Skeletal muscle satellite cell (primary cell): ENCODE measurements around the gene ITPK1.

Experiments used
- H3K27me3 ChIP-seq: 2 replicates; pipeline ENCODE4 v1.7.0; 2013; ENCODE audit warnings: low read length; ENCODE audit not compliant: control insufficient read depth, insufficient read depth
- H3K36me3 ChIP-seq: 2 replicates; pipeline ENCODE4 v1.7.0; 2013; ENCODE audit warnings: mild to moderate bottlenecking, control low read depth, low read length; ENCODE audit not compliant: insufficient read depth
- H3K4me1 ChIP-seq: 2 replicates; pipeline ENCODE4 v1.7.0; 2013; ENCODE audit warnings: low read length; ENCODE audit not compliant: control insufficient read depth, insufficient read depth
- H3K4me2 ChIP-seq: 2 replicates; pipeline ENCODE4 v1.7.0; 2013; ENCODE audit warnings: mild to moderate bottlenecking, low read length
- H3K4me3 ChIP-seq: 2 replicates; pipeline ENCODE4 v1.7.0; 2013; ENCODE audit warnings: low read length
- H3K9ac ChIP-seq: 2 replicates; pipeline ENCODE4 v1.7.0; 2013; ENCODE audit warnings: mild to moderate bottlenecking, low read depth, low read length, moderate library complexity
- H3K9me3 ChIP-seq: replicated peaks from 2 replicates; pipeline ENCODE4 v1.7.0; 2013; ENCODE audit warnings: mild to moderate bottlenecking, control low read depth, low read length

The ITPK1 gene

GRCh38 chr14:92914087-92914656, 201.6 kb downstream of the ITPK1 start:
- Histone ChIP-seq H3K9me3 (no peaks in the 10 kb centered on the region), H3K9ac (no peak overlapping the region), H3K27me3 (peaks cover 9% of the 10 kb centered on the region), H3K4me2 (no peak overlapping the region), H3K4me1 (no peaks in the 10 kb centered on the region), H3K36me3 (no peaks in the 10 kb centered on the region), H3K4me3 (no peak overlapping the region)

- Histone ChIP-seq H3K9ac (no peak overlapping the region), H3K4me3 (no peak overlapping the region), H3K36me3 (no peaks in the 10 kb centered on the region), H3K9me3 (no peaks in the 10 kb centered on the region), H3K27me3 (peaks cover 42% of the 10 kb centered on the region), H3K4me1 (no peaks in the 10 kb centered on the region), H3K4me2 (no peak overlapping the region)
These were observed 208.3 kb downstream of the ITPK1 start for GRCh38 chr14:92907316-92907911.

- H3K9me3 ChIP-seq: no peaks in the 10 kb centered on the region
- H3K9ac ChIP-seq: no peak overlapping the region
- H3K4me3 ChIP-seq: no peak overlapping the region
- H3K36me3 ChIP-seq: no peaks in the 10 kb centered on the region
- H3K4me2 ChIP-seq: no peak overlapping the region
- no peaks in the 10 kb centered on the region for H3K4me1 ChIP-seq
- peaks cover 46% of the 10 kb centered on the region for H3K27me3 ChIP-seq
These were observed 208.9 kb downstream of the ITPK1 start for GRCh38 chr14:92906823-92907222.

GRCh38 chr14:92906420-92906819, 209.3 kb downstream of the ITPK1 start:
- H3K9ac ChIP-seq: no peak overlapping the region
- no peak overlapping the region for H3K4me3 ChIP-seq
- H3K36me3 ChIP-seq: no peaks in the 10 kb centered on the region
- no peaks in the 10 kb centered on the region for H3K4me1 ChIP-seq
- peaks cover 46% of the 10 kb centered on the region for H3K27me3 ChIP-seq
- no peaks in the 10 kb centered on the region for H3K9me3 ChIP-seq
- H3K4me2 ChIP-seq: no peak overlapping the region

GRCh38 chr14:92905667-92906066, 210.1 kb downstream of the ITPK1 start:
- peaks cover 50% of the 10 kb centered on the region for H3K27me3 ChIP-seq
- H3K9me3 ChIP-seq: no peaks in the 10 kb centered on the region
- H3K36me3 ChIP-seq: no peaks in the 10 kb centered on the region
- H3K4me2 ChIP-seq: no peak overlapping the region
- H3K4me1 ChIP-seq: no peaks in the 10 kb centered on the region
- no peak overlapping the region for H3K9ac ChIP-seq
- no peak overlapping the region for H3K4me3 ChIP-seq

- H3K9ac ChIP-seq: no peak overlapping the region
- no peaks in the 10 kb centered on the region for H3K4me1 ChIP-seq
- H3K4me3 ChIP-seq: no peak overlapping the region
- H3K9me3 ChIP-seq: no peaks in the 10 kb centered on the region
- H3K36me3 ChIP-seq: no peaks in the 10 kb centered on the region
- no peak overlapping the region for H3K4me2 ChIP-seq
- peaks cover 52% of the 10 kb centered on the region for H3K27me3 ChIP-seq
These were observed 212.4 kb downstream of the ITPK1 start for GRCh38 chr14:92903359-92903758.

GRCh38 chr14:92902726-92903125, 213.0 kb downstream of the ITPK1 start:
- H3K9me3 ChIP-seq: no peaks in the 10 kb centered on the region
- no peaks in the 10 kb centered on the region for H3K4me1 ChIP-seq
- peaks cover 52% of the 10 kb centered on the region for H3K27me3 ChIP-seq
- no peaks in the 10 kb centered on the region for H3K36me3 ChIP-seq
- no peak overlapping the region for H3K9ac ChIP-seq
- H3K4me3 ChIP-seq: no peak overlapping the region
- no peak overlapping the region for H3K4me2 ChIP-seq

- Histone ChIP-seq H3K36me3 (no peaks in the 10 kb centered on the region), H3K9me3 (no peaks in the 10 kb centered on the region), H3K4me2 (no peak overlapping the region), H3K4me1 (no peaks in the 10 kb centered on the region), H3K9ac (no peak overlapping the region), H3K4me3 (no peak overlapping the region), H3K27me3 (peaks cover 50% of the 10 kb centered on the region)
These were observed 213.5 kb downstream of the ITPK1 start for GRCh38 chr14:92902191-92902590.

GRCh38 chr14:92900660-92901059, 215.1 kb downstream of the ITPK1 start:
- Histone ChIP-seq H3K4me1 (no peaks in the 10 kb centered on the region), H3K27me3 (peaks cover 39% of the 10 kb centered on the region), H3K9ac (no peak overlapping the region), H3K4me3 (no peak overlapping the region), H3K9me3 (no peaks in the 10 kb centered on the region), H3K4me2 (no peak overlapping the region), H3K36me3 (no peaks in the 10 kb centered on the region)

GRCh38 chr14:92898566-92899131, 217.1 kb downstream of the ITPK1 start:
- Histone ChIP-seq H3K9me3 (no peaks in the 10 kb centered on the region), H3K9ac (no peak overlapping the region), H3K27me3 (peaks cover 25% of the 10 kb centered on the region), H3K36me3 (no peaks in the 10 kb centered on the region), H3K4me1 (no peaks in the 10 kb centered on the region), H3K4me3 (no peak overlapping the region), H3K4me2 (no peak overlapping the region)

- no peaks in the 10 kb centered on the region for H3K9me3 ChIP-seq
- peaks cover 19% of the 10 kb centered on the region for H3K27me3 ChIP-seq
- no peaks in the 10 kb centered on the region for H3K4me1 ChIP-seq
- no peak overlapping the region for H3K4me2 ChIP-seq
- no peaks in the 10 kb centered on the region for H3K36me3 ChIP-seq
- H3K4me3 ChIP-seq: no peak overlapping the region
- H3K9ac ChIP-seq: no peak overlapping the region
These were observed 217.7 kb downstream of the ITPK1 start for GRCh38 chr14:92897922-92898565.
